Measurements from ENCODE around the gene PRDX4. TPM values are rescaled to one million over a fixed set of nuclear protein-coding genes. Genes with fewer than 3 reads are reported as not detected.

PRDX4 gene
- total and polyA plus RNA-seq, 10 of the 15 experiments (the other 5 are each of a cell fraction or from before 2014, with no cell fraction given): 11.1 to 121 (median 59.1) TPM

DNA sequence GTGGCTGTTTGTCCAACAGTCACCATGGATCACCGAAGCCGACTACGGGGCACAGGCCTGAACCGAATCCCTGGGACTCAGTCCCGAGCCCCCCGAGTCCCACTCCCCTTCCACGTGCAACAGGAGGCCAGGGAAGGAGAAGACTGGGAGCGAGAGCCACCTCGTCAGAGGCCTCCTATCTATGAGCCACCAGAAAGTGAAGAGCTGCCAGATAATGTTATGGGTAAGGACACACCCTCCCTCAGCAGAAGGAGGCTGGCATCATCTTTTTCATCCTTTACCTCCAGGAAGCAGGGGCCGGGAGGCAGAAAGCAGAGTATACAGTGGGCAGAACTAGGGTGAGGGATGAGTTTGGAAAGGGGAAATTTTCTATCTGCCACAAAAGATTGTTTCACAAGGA lies 2.8 kb upstream of the PRDX4 start:
- RAD21 ChIA-PET (ENCODE audit: unreplicated experiment): no interaction called here
- DNase-seq (ENCODE audit: low read depth, low spot score) (no peak), ATAC-seq (no peak), FAIRE-seq (no peak)
- Histone ChIP-seq H3K9me3 (replicated peaks; ENCODE audit: control insufficient read depth, insufficient read depth, low read length) (no peaks in the 10 kb centered on the region; the same call in 2 of the 3 replicates), H2AFZ (ENCODE audit: control insufficient read depth, low read depth, low read length) (no peak overlapping the region), H3K9ac (ENCODE audit: control insufficient read depth, insufficient read depth, low read length) (no peak overlapping the region), H3K4me2 (ENCODE audit: control insufficient read depth, insufficient read depth) (no peak overlapping the region), H3K4me1 (ENCODE audit: control insufficient read depth, insufficient read depth, low read length) (peaks cover 8% of the 10 kb centered on the region), H3K36me3 (ENCODE audit: control insufficient read depth in 2 of 2, insufficient read depth in 2 of 2, low read length in 1 of 2) (no peaks in the 10 kb centered on the region), H3K27ac (ENCODE audit: control insufficient read depth, insufficient read depth) (no peak overlapping the region), H3K27me3 (replicated peaks in 1 of 2; ENCODE audit: control insufficient read depth in 2 of 2, insufficient read depth in 2 of 2, low read length in 1 of 2) (no peaks in the 10 kb centered on the region), H4K20me1 (ENCODE audit: control insufficient read depth, insufficient read depth) (no peaks in the 10 kb centered on the region), H3K79me2 (ENCODE audit: control insufficient read depth, insufficient read depth, low read length) (peaks cover 3% of the 10 kb centered on the region), H3K4me3 (no peak overlapping the region)
- POLR2A ChIA-PET: no interaction called here
- BruUV-seq (replicated peaks): no TSS peak
- intact Hi-C loops (cut with micrococcal nuclease; ENCODE audit: unreplicated experiment): loop anchor here (10.0 kb wide), 1 partner anchor 170 kb away; no protein-coding TSS in a partner anchor
- WGBS (ENCODE audit: insufficient coverage, insufficient replicate concordance, low lambda C conversion rate, missing lambda C conversion rate): 55% methylated on average over 10 of the region's 10 CpGs
- TF ChIP-seq ZNF24 (IDR thresholded peaks at IDR 0.05) (no peak), HDAC6 (IDR thresholded peaks at IDR 0.05; ENCODE audit: unreplicated experiment) (no peak), HDAC2 (IDR thresholded peaks at IDR 0.05) (no peak), SREBF1 (IDR thresholded peaks at IDR 0.05; ENCODE audit: low read length) (no peak), MXI1 (IDR thresholded peaks at IDR 0.05; ENCODE audit: low read depth, low read length) (no peak), ZBED1 (IDR thresholded peaks at IDR 0.05; ENCODE audit: borderline replicate concordance) (no peak), YBX1 (IDR thresholded peaks at IDR 0.05) (no peak), HCFC1 (IDR thresholded peaks at IDR 0.05; ENCODE audit: low read length) (no peak), CHD1 (IDR thresholded peaks at IDR 0.05; ENCODE audit: low read depth, low read length) (no peak), FOXK2 (IDR thresholded peaks at IDR 0.05) (no peak), JUNB (IDR thresholded peaks at IDR 0.05) (no peak), BMI1 (IDR thresholded peaks at IDR 0.05; ENCODE audit: borderline replicate concordance) (no peak), TBL1XR1 (IDR thresholded peaks at IDR 0.05; ENCODE audit: low read depth, low read length) (no peak), IKZF2 (IDR thresholded peaks at IDR 0.05) (no peak), ZNF217 (IDR thresholded peaks at IDR 0.05) (no peak), ZNF384 (IDR thresholded peaks at IDR 0.05; ENCODE audit: borderline replicate concordance, low read depth, low read length) (no peak), MEF2B (IDR thresholded peaks at IDR 0.05; ENCODE audit: partially characterized antibody, poor library complexity, severe bottlenecking) (no peak), SMC3 (IDR thresholded peaks at IDR 0.05; ENCODE audit: borderline replicate concordance, low read length) (no peak)
- TF ChIP-seq, protein P1, sequence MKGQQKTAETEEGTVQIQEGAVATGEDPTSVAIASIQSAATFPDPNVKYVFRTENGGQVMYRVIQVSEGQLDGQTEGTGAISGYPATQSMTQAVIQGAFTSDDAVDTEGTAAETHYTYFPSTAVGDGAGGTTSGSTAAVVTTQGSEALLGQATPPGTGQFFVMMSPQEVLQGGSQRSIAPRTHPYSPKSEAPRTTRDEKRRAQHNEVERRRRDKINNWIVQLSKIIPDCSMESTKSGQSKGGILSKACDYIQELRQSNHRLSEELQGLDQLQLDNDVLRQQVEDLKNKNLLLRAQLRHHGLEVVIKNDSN (IDR thresholded peaks at IDR 0.05; ENCODE audit: borderline replicate concordance, extremely low read length, insufficient read depth, low read depth, low read length): no peak
- TF ChIP-seq, protein P2, sequence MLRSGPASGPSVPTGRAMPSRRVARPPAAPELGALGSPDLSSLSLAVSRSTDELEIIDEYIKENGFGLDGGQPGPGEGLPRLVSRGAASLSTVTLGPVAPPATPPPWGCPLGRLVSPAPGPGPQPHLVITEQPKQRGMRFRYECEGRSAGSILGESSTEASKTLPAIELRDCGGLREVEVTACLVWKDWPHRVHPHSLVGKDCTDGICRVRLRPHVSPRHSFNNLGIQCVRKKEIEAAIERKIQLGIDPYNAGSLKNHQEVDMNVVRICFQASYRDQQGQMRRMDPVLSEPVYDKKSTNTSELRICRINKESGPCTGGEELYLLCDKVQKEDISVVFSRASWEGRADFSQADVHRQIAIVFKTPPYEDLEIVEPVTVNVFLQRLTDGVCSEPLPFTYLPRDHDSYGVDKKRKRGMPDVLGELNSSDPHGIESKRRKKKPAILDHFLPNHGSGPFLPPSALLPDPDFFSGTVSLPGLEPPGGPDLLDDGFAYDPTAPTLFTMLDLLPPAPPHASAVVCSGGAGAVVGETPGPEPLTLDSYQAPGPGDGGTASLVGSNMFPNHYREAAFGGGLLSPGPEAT (IDR thresholded peaks at IDR 0.05; ENCODE audit: low read depth): no peak
- in situ Hi-C loops (cut with MboI): no loop called here
- SMC1A ChIA-PET (ENCODE audit: uncharacterized antibody, unreplicated experiment): no interaction called here
- CTCF ChIA-PET: interaction anchor here (2.6 kb wide), 1 partner anchor 237 kb away, joined by 7 read pairs; no protein-coding TSS in a partner anchor

Data from GM12878 (cell line).